GM23248 (cell line): Measurements from ENCODE around the gene RTL10.

Experiments used
- EZH2 ChIP-seq: fragments of 200-600 bp; sonication (generic); IDR thresholded peaks from 2 replicates; pipeline ENCODE4 v1.6.1; 2018; ENCODE audit warnings: antibody characterized with exemption, mild to moderate bottlenecking; ENCODE audit not compliant: insufficient read depth, poor library complexity, severe bottlenecking
- EZH2phosphoT487 ChIP-seq: fragments of 200-600 bp; sonication (generic); IDR thresholded peaks from 2 replicates; pipeline ENCODE4 v1.6.1; 2018; ENCODE audit warnings: antibody characterized with exemption, moderate library complexity, mild to moderate bottlenecking, low read depth; ENCODE audit not compliant: insufficient read depth

DNA sequence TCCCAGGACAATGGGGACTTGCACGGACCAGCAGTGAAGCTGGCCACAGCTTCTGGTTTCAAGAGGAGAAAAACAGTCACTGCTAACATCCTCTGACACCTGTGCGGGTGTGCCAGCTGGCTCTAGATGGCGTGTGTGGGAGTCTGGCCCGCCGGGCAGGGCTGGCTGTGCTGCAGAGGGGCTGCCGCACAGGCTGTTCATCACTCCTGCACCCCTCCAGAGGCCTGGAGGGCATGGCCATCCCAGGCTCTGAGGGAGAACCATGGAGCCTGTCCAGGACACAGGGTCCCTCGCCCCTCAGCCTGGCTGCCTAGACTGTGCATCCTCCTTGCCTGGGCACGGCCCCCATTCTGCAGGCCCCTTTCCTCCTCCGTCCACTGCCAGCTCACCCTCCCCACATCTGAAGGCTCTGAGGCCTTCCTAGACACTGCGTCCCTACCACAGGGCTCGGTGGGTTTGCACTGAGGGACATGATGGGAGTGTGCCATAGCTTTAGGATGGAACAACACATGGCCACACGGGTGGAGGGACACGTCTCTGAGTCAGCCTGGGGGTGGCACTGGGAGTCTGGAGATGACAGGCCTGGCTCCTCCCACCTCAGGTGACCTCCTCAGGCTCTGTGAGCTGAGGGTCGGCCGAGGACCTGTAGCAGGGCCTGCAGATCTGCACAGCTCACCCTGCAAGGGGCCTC is 42.1 kb upstream of the RTL10 start:
- TF ChIP-seq EZH2 (no peak), EZH2phosphoT487 (no peak)
